Smooth muscle cell (in vitro differentiated cells): Measurements from ENCODE around the gene GAGE12E. TPM values are rescaled to one million over a fixed set of nuclear protein-coding genes. Genes with fewer than 3 reads are reported as not detected.
"Not testable (repeated sequence)": the region's sequence is repeated elsewhere in the genome, so short reads cannot be mapped to it uniquely, and the experiment has no call there.

Experiments
- DNase-seq: peaks from one replicate; lab custom pipeline; 2025; ENCODE audit not compliant: unreplicated experiment; lab: John Stamatoyannopoulos, UW
- H2AFZ ChIP-seq: fragments of 200-600 bp; sonication (generic); 2 replicates; pipeline ENCODE4 v1.6.0; 2016; ENCODE audit warnings: antibody characterized with exemption, low read depth, mild to moderate bottlenecking
- H3F3A ChIP-seq: fragments of 200-600 bp; sonication (generic); 2 replicates; pipeline ENCODE4 v1.6.0; 2017; ENCODE audit warnings: antibody characterized with exemption, low read depth
- H3K27ac ChIP-seq: fragments of 200-600 bp; sonication (generic); 2 replicates; pipeline ENCODE4 v1.5.1; 2016; ENCODE audit warnings: low read depth, mild to moderate bottlenecking
- H3K27me3 ChIP-seq: fragments of 200-600 bp; sonication (generic); 2 replicates; pipeline ENCODE4 v1.6.1; 2016; ENCODE audit warnings: low read depth, mild to moderate bottlenecking
- H3K36me3 ChIP-seq: fragments of 200-600 bp; sonication (generic); 2 replicates; pipeline ENCODE4 v1.5.1; 2016; ENCODE audit warnings: low read depth
- H3K4me1 ChIP-seq: fragments of 200-600 bp; sonication (generic); 2 replicates; pipeline ENCODE4 v1.5.1; 2016; ENCODE audit warnings: low read depth
- H3K4me2 ChIP-seq: fragments of 200-600 bp; sonication (generic); 2 replicates; pipeline ENCODE4 v1.6.0; 2016; ENCODE audit warnings: mild to moderate bottlenecking
- H3K4me3 ChIP-seq: fragments of 200-600 bp; sonication (generic); 2 replicates; pipeline ENCODE4 v1.5.1; 2016; ENCODE audit warnings: mild to moderate bottlenecking
- H3K79me2 ChIP-seq: fragments of 200-600 bp; sonication (generic); 2 replicates; pipeline ENCODE4 v1.6.0; 2016; ENCODE audit warnings: low read depth, mild to moderate bottlenecking
- H3K9ac ChIP-seq: fragments of 200-600 bp; sonication (generic); 2 replicates; pipeline ENCODE4 v1.6.0; 2016; ENCODE audit warnings: low read depth
- H3K9me3 ChIP-seq: fragments of 200-600 bp; sonication (generic); replicated peaks from 2 replicates; pipeline ENCODE4 v1.5.1; 2016; ENCODE audit warnings: low read depth
- H4K20me1 ChIP-seq: fragments of 200-600 bp; sonication (generic); 2 replicates; pipeline ENCODE4 v1.6.0; 2016; ENCODE audit warnings: low read depth
- WGBS: methylation state at CpG from one replicate; pipeline ENCODE4 v1.1.7; 2016; ENCODE audit warnings: low lambda C conversion rate; 5-methylcytosine and 5-hydroxymethylcytosine counted together
- polyA plus RNA-seq: library from polyadenylated mRNA; unstranded; fragments of >200 nt; fragmentation: Nextera tagmentation; extraction: Ambion mirVana; gene quantifications from 2 replicates; pipeline ENCODE4 v1.2.1, GENCODE V29; 2016
- total RNA-seq: library from RNA; depleted of rRNA; stranded (reverse); fragments of >200 nt; gene quantifications from 2 replicates; pipeline ENCODE4 v1.2.3, GENCODE V29; 2014

Gene GAGE12E
- total RNA-seq: not detected in 2 replicates
- not detected in 2 replicates for polyA plus RNA-seq

DNA sequence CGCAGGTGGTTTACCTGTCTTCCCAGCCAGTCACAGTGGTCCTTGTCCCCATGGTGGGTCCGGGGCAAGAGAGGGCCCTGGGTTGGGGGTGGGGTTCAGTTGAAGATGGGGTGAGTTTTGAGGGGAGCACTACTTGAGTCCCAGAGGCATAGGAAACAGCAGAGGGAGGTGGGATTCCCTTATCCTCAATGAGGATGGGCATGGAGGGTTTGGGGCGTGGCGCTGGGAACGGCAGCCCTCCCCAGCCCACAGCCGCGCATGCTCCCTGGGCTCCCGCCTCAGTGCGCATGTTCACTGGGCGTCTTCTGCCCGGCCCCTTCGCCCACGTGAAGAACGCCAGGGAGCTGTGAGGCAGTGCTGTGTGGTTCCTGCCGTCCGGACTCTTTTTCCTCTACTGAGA is at the start of gene GAGE12E:
Gene GAGE12E, plus strand, starts transcription at position 301 of the 400 bp plus-strand sequence. CDS start 1,155 bp downstream, outside the sequence.
- not testable (repeated sequence) for H3K27me3 ChIP-seq, H3K27ac ChIP-seq, H3F3A ChIP-seq, H3K9ac ChIP-seq, H3K9me3 ChIP-seq, H4K20me1 ChIP-seq, H3K4me3 ChIP-seq, H3K79me2 ChIP-seq, H3K4me1 ChIP-seq, DNase-seq, H2AFZ ChIP-seq, H3K4me2 ChIP-seq, H3K36me3 ChIP-seq
- WGBS: no CpG with 5 or more reads among the region's 16 CpGs

- not testable (repeated sequence) for H3K4me3 ChIP-seq, H3K36me3 ChIP-seq, H3K4me2 ChIP-seq, H3K9me3 ChIP-seq, H2AFZ ChIP-seq, H3K4me1 ChIP-seq, H3K79me2 ChIP-seq, DNase-seq, H3F3A ChIP-seq, H3K27me3 ChIP-seq, H3K27ac ChIP-seq, H4K20me1 ChIP-seq, H3K9ac ChIP-seq
- WGBS: no CpG with 5 or more reads among the region's 16 CpGs
These were observed 19.2 kb upstream of the GAGE12E start, which contains the start of gene GAGE12C for GRCh38 chrX:49531877-49532276. GAGE12C (plus strand) TSS chrX:49532177; CDS start chrX:49533332, 1,155 bp downstream.

- H3K36me3 ChIP-seq, H4K20me1 ChIP-seq, H3K9me3 ChIP-seq, H3K27me3 ChIP-seq, H3K4me2 ChIP-seq, H3K79me2 ChIP-seq, H3K4me3 ChIP-seq, DNase-seq, H2AFZ ChIP-seq, H3K27ac ChIP-seq, H3K4me1 ChIP-seq, H3F3A ChIP-seq, H3K9ac ChIP-seq: not testable (repeated sequence)
- no CpG with 5 or more reads among the region's 16 CpGs for WGBS
These were observed 9.7 kb upstream of the GAGE12E start, which contains the start of gene GAGE12D for GRCh38 chrX:49541433-49541832. GAGE12D (plus strand) TSS chrX:49541733; CDS start chrX:49542888, 1,155 bp downstream.

- not testable (repeated sequence) for H3K9ac ChIP-seq
- WGBS: no CpG with 5 or more reads among the region's 16 CpGs
These were observed 9.5 kb downstream of the GAGE12E start, which contains the start of gene GAGE12F for GRCh38 chrX:49560542-49560941. GAGE12F (plus strand) TSS chrX:49560842; CDS start chrX:49561997, 1,155 bp downstream.

GRCh38 chrX:49568728-49569127 is 17.6 kb downstream of the GAGE12E start:
- H3K79me2 ChIP-seq, H2AFZ ChIP-seq, H4K20me1 ChIP-seq, H3K9me3 ChIP-seq, H3K27ac ChIP-seq, H3F3A ChIP-seq, H3K9ac ChIP-seq, H3K36me3 ChIP-seq, H3K4me2 ChIP-seq, H3K4me1 ChIP-seq, DNase-seq, H3K4me3 ChIP-seq, H3K27me3 ChIP-seq: not testable (repeated sequence)
- no CpG with 5 or more reads among the region's 11 CpGs for WGBS

More at GRCh38 chrX:49560542-49560941, 9.5 kb downstream of the GAGE12E start, which contains the start of gene GAGE12F:
- H3F3A ChIP-seq, H3K9me3 ChIP-seq, H3K4me1 ChIP-seq, H3K4me3 ChIP-seq, H3K79me2 ChIP-seq, H3K27me3 ChIP-seq, H3K4me2 ChIP-seq, H4K20me1 ChIP-seq, H2AFZ ChIP-seq, H3K36me3 ChIP-seq, H3K27ac ChIP-seq, DNase-seq: not testable (repeated sequence)

DNA sequence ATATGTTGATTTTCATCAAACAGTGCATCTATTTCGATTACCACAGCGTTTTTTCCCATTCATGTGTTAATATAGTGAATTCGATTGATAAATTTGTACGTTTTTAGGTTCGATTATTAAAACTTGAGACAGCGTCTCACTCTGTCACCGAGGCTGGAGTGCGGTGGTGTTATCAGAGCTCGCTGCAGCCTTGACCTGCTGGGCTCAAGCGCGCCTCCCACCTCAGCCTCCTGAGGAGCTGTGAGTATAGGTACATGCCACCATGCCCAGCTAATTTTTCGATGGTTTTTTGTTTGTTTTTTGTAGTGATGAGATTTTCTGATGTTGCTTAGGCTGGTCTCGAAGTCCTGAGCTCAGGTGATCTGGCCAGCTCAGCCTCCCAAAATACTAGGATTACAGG is 18.1 kb downstream of the GAGE12E start:
- not testable (repeated sequence) for H3K4me2 ChIP-seq, H4K20me1 ChIP-seq, H3K4me1 ChIP-seq, H3F3A ChIP-seq, H3K79me2 ChIP-seq, H3K9me3 ChIP-seq, DNase-seq, H3K4me3 ChIP-seq, H3K27ac ChIP-seq, H3K36me3 ChIP-seq, H3K9ac ChIP-seq, H2AFZ ChIP-seq, H3K27me3 ChIP-seq
- no CpG with 5 or more reads among the region's 13 CpGs for WGBS

GRCh38 chrX:49570100-49570499 is 19.0 kb downstream of the GAGE12E start, which contains the start of gene GAGE12G:
GAGE12G (plus strand) TSS chrX:49570400; CDS start chrX:49571555, 1,155 bp downstream.
- H3K4me2 ChIP-seq, H3F3A ChIP-seq, H3K9me3 ChIP-seq, H3K4me1 ChIP-seq, H3K36me3 ChIP-seq, H4K20me1 ChIP-seq, H3K27ac ChIP-seq, H3K79me2 ChIP-seq, H3K9ac ChIP-seq, H3K27me3 ChIP-seq, H2AFZ ChIP-seq, DNase-seq, H3K4me3 ChIP-seq: not testable (repeated sequence)
- no CpG with 5 or more reads among the region's 16 CpGs for WGBS

- not testable (repeated sequence) for H3K9me3 ChIP-seq, H3K36me3 ChIP-seq, H3K4me2 ChIP-seq, H3K4me3 ChIP-seq, H3K4me1 ChIP-seq, H2AFZ ChIP-seq, H4K20me1 ChIP-seq, H3K9ac ChIP-seq, DNase-seq, H3F3A ChIP-seq, H3K79me2 ChIP-seq, H3K27me3 ChIP-seq, H3K27ac ChIP-seq
- WGBS: no CpG with 5 or more reads among the region's 16 CpGs
These were observed 28.6 kb downstream of the GAGE12E start, which contains the start of gene GAGE12H for GRCh38 chrX:49579649-49580048. GAGE12H (plus strand) TSS chrX:49579949; CDS start chrX:49581104, 1,155 bp downstream.
